Adipocyte (in vitro differentiated cells): ENCODE results near the gene SLC46A1.

Source experiments
- DNase-seq: peaks from one replicate; pipeline ENCODE4 v3.0.0-alpha.2; 2015; ENCODE audit warnings: low read depth
- H3K27me3 ChIP-seq: replicated peaks from 2 replicates; pipeline ENCODE4 v1.7.0; 2013; ENCODE audit warnings: mild to moderate bottlenecking, low read length, moderate library complexity; ENCODE audit not compliant: control insufficient read depth, insufficient read depth
- H3K36me3 ChIP-seq: 2 replicates; pipeline ENCODE4 v1.7.0; 2013; ENCODE audit warnings: low read length, mild to moderate bottlenecking, moderate library complexity; ENCODE audit not compliant: control insufficient read depth, insufficient read depth, severe bottlenecking
- H3K4me1 ChIP-seq: 2 replicates; pipeline ENCODE4 v1.7.0; 2013; ENCODE audit warnings: mild to moderate bottlenecking, low read length, moderate library complexity; ENCODE audit not compliant: control insufficient read depth, insufficient read depth
- H3K4me3 ChIP-seq: 2 replicates; pipeline ENCODE4 v1.7.0; 2013; ENCODE audit warnings: mild to moderate bottlenecking, low read length, moderate library complexity
- H3K9ac ChIP-seq: 2 replicates; pipeline ENCODE4 v1.7.0; 2013; ENCODE audit warnings: mild to moderate bottlenecking, low read length, moderate library complexity
- H3K9me3 ChIP-seq: 2 replicates; pipeline ENCODE4 v1.7.0; 2013; ENCODE audit warnings: mild to moderate bottlenecking, low read length, moderate library complexity; ENCODE audit not compliant: control insufficient read depth

The SLC46A1 gene

GRCh38 chr17:28372945-28373274, 33.1 kb downstream of the SLC46A1 start:
- peak; percentile 6 for DNase-seq
- Histone ChIP-seq H3K4me3 (peak overlapping the region; percentile 71), H3K4me1 (peaks cover 26% of the 10 kb centered on the region), H3K27me3 (no peaks in the 10 kb centered on the region), H3K9ac (no peak overlapping the region), H3K9me3 (no peaks in the 10 kb centered on the region), H3K36me3 (no peaks in the 10 kb centered on the region)

- Histone ChIP-seq H3K27me3 (no peaks in the 10 kb centered on the region), H3K9me3 (no peaks in the 10 kb centered on the region), H3K9ac (peak overlapping the region; percentile 56), H3K4me3 (peak overlapping the region; percentile 71), H3K36me3 (no peaks in the 10 kb centered on the region), H3K4me1 (peaks cover 26% of the 10 kb centered on the region)
- peak; percentile 66 for DNase-seq
These were observed 33.6 kb downstream of the SLC46A1 start for GRCh38 chr17:28372203-28372944.

- Histone ChIP-seq H3K4me1 (peaks cover 26% of the 10 kb centered on the region), H3K36me3 (no peaks in the 10 kb centered on the region), H3K27me3 (no peaks in the 10 kb centered on the region), H3K9ac (peak within 1 kb of the TSS; percentile 56), H3K4me3 (peak within 1 kb of the TSS; percentile 71), H3K9me3 (no peaks in the 10 kb centered on the region)
- DNase-seq, result peak; percentile 92
These were observed 34.5 kb downstream of the SLC46A1 start, which contains the start of gene SARM1 for GRCh38 chr17:28371245-28372202. Gene SARM1, plus strand, starts transcription at chr17:28371694. Its CDS starts 339 bp downstream, at chr17:28372033.

- Histone ChIP-seq H3K9me3 (no peaks in the 10 kb centered on the region), H3K4me3 (no peak overlapping the region), H3K36me3 (no peaks in the 10 kb centered on the region)
These were observed 35.3 kb downstream of the SLC46A1 start for GRCh38 chr17:28370744-28371103.

GRCh38 chr17:28370035-28370743, 35.8 kb downstream of the SLC46A1 start, which contains the start of gene VTN:
Gene VTN, minus strand, starts transcription at chr17:28370307. Its CDS starts 104 bp downstream, at chr17:28370203.
- peak; percentile 41 for DNase-seq
- Histone ChIP-seq H3K36me3 (no peaks in the 10 kb centered on the region), H3K4me3 (peak within 1 kb of the TSS; percentile 71), H3K4me1 (peaks cover 26% of the 10 kb centered on the region), H3K9ac (no peak within 1 kb of the TSS), H3K9me3 (no peaks in the 10 kb centered on the region), H3K27me3 (no peaks in the 10 kb centered on the region)

More at GRCh38 chr17:28370744-28371103, 35.3 kb downstream of the SLC46A1 start:
- no peaks in the 10 kb centered on the region for H3K27me3 ChIP-seq
- peaks cover 26% of the 10 kb centered on the region for H3K4me1 ChIP-seq
- DNase-seq, result no peak
- H3K9ac ChIP-seq, result no peak overlapping the region

GRCh38 chr17:28369684-28370034, 36.4 kb downstream of the SLC46A1 start:
- Histone ChIP-seq H3K27me3 (no peaks in the 10 kb centered on the region), H3K4me1 (peaks cover 26% of the 10 kb centered on the region), H3K36me3 (peaks cover under 1% of the 10 kb centered on the region), H3K9me3 (no peaks in the 10 kb centered on the region), H3K4me3 (no peak overlapping the region), H3K9ac (no peak overlapping the region)
- DNase-seq, result no peak

- no peak overlapping the region for H3K9ac ChIP-seq
- no peak for DNase-seq
- peaks cover 26% of the 10 kb centered on the region for H3K4me1 ChIP-seq
- H3K36me3 ChIP-seq, result peaks cover 6% of the 10 kb centered on the region
- no peaks in the 10 kb centered on the region for H3K27me3 ChIP-seq
- H3K9me3 ChIP-seq, result no peaks in the 10 kb centered on the region
- no peak overlapping the region for H3K4me3 ChIP-seq
These were observed 36.9 kb downstream of the SLC46A1 start for GRCh38 chr17:28368915-28369683.

GRCh38 chr17:28368306-28368831, 37.6 kb downstream of the SLC46A1 start:
- H3K4me3 ChIP-seq, result no peak overlapping the region
- no peak overlapping the region for H3K9ac ChIP-seq
- H3K9me3 ChIP-seq, result no peaks in the 10 kb centered on the region
- no peak for DNase-seq
- peaks cover 13% of the 10 kb centered on the region for H3K36me3 ChIP-seq
- H3K27me3 ChIP-seq, result no peaks in the 10 kb centered on the region
- H3K4me1 ChIP-seq, result peaks cover 26% of the 10 kb centered on the region

GRCh38 chr17:28367641-28368305, 38.2 kb downstream of the SLC46A1 start:
- Histone ChIP-seq H3K9ac (no peak overlapping the region), H3K27me3 (no peaks in the 10 kb centered on the region), H3K4me1 (peaks cover 26% of the 10 kb centered on the region), H3K36me3 (peaks cover 19% of the 10 kb centered on the region), H3K9me3 (no peaks in the 10 kb centered on the region), H3K4me3 (no peak overlapping the region)
- no peak for DNase-seq

GRCh38 chr17:28366605-28367004, 39.4 kb downstream of the SLC46A1 start:
- H3K36me3 ChIP-seq, result peaks cover 31% of the 10 kb centered on the region
- no peak for DNase-seq
- peaks cover 15% of the 10 kb centered on the region for H3K4me1 ChIP-seq
- no peaks in the 10 kb centered on the region for H3K9me3 ChIP-seq
- H3K27me3 ChIP-seq, result no peaks in the 10 kb centered on the region
- no peak overlapping the region for H3K4me3 ChIP-seq
- H3K9ac ChIP-seq, result no peak overlapping the region
